GM18861 (cell line): ENCODE measurements around the gene KLHL29.

Experiments
- ATAC-seq: cut with Tn5 transposase; IDR thresholded peaks from one replicate; pipeline ENCODE4 v1.9.1; 2021; ENCODE audit not compliant: unreplicated experiment

Gene KLHL29

DNA sequence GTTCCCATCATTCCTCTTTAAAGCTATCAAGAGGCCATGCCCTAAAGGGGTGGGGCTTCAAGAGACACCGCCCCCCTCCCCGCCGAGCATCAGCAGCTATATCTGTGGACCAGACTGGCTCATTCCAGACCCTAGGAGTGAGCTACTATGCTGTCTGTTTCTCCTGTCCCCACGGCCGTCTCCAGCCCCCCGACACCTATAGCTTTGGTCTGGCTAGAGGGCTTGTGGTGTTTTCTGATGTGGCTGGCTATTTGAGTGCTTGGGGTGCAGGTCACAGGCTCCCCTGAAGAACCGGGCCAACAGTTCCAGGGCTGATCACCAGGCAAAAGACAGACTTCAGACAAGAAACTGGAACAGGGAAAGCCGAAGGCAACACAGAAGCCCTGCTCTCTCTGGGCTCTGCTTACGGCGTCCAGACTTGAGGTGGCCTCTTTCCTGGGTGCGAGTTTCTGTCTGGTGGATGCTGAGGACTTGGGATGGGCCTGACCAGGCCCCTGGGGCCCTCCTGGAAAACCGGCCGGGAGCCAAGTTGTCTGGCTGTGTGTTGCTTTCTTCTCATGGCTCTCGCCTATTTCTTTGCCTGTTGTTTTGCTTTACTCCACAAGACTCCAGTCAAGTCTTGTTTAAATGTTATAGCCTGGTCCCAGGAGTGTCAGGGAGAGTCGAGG lies 83.6 kb downstream of the KLHL29 start:
- no peak for ATAC-seq

DNA sequence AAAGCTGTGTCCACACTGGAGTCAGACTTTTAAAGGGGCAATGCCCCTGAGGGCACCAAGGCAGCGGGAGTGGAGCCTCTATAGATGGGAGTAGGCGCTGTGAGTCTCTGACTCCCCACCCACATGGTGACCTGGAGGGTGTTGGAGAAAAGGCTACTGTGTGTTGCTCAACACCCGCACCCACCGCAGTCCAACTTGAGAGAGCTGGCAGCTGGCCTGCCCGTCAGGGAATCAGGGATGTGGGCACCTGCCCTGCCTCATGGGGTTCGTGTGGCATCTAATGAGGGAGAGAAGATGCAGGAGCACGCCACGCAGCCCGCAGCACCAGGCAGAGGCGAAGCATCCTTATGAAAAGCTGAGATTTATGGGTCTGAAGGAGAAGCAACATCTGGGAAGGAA lies 84.2 kb downstream of the KLHL29 start:
- no peak for ATAC-seq

DNA sequence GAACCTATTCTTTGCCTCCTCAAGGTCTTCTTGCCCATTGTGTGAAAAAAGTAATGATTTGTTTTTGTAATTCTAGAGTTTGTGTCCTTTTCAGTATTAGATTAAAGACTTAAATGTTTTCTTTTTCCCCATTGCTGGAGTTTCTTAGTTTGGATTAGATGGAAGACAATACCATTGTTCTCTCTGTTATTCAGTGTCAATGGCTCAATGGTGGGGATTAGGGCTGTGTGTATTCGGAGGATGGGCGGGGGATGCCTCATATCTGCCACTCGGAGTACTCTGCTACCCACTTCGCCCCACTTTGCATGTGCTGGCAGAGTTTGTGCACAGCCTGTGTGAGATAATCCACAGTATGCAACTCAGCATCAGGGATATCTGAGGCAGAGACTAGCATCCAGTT lies 90.1 kb downstream of the KLHL29 start:
- no peak for ATAC-seq

DNA sequence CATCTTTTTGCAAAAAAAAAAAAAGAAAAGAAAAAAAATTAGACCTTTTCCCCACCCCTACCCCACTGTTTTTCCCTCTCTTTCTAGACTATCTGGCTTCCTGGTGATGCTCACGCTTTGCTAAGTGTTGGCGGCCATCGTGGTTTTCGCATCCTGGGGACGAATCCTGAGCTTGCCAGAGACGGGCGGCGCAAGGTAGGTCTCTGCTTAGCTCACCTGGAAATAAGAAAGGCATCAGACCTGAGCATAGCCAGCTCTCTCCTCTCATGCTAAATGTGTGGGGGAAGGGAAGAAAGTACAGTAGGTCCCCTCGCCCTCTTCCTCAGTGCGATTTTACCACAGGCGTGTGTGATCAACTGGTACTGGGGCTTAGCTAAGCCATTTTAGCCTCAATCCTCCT lies 90.5 kb downstream of the KLHL29 start:
- ATAC-seq, result no peak

DNA sequence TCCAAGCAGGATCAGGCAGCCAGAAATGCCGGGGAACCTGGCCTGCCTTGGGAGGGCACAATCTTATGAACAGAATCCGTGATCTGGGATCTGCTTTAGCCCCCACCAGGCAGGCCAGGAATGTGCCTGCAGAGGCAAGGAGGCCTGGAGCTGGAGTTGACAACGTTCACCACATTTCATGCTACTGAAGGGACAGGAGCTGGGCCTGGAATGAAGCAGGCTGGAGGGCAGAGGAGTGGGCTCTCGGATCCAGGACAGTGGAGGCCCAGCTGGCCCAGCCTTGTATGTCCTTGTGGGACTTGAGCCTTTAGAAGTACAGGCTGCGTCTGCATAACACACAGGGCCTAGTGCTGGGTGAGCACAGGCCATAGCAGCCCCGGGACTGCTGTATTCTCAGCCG lies 91.8 kb downstream of the KLHL29 start:
- ATAC-seq, result no peak

DNA sequence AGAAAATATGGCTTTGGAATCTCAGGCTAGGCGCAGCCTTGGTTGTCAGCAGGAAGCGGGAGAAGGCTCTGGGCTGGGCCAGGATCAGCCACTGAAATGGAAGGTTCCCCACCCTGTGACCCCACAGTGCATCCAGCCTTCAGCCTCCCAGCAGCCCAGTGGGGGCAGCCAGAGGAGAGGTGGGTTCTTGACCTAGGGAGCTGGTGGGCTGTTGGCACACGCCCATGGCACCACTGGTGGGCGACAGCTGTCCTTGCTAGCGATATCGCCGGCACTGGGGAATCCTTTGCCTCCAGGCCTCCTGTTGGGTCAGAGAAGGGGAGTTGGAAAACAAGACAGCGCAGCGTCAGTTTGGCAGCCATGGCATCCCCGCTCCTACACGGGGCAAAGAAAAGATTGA lies 92.4 kb downstream of the KLHL29 start:
- ATAC-seq, result no peak

DNA sequence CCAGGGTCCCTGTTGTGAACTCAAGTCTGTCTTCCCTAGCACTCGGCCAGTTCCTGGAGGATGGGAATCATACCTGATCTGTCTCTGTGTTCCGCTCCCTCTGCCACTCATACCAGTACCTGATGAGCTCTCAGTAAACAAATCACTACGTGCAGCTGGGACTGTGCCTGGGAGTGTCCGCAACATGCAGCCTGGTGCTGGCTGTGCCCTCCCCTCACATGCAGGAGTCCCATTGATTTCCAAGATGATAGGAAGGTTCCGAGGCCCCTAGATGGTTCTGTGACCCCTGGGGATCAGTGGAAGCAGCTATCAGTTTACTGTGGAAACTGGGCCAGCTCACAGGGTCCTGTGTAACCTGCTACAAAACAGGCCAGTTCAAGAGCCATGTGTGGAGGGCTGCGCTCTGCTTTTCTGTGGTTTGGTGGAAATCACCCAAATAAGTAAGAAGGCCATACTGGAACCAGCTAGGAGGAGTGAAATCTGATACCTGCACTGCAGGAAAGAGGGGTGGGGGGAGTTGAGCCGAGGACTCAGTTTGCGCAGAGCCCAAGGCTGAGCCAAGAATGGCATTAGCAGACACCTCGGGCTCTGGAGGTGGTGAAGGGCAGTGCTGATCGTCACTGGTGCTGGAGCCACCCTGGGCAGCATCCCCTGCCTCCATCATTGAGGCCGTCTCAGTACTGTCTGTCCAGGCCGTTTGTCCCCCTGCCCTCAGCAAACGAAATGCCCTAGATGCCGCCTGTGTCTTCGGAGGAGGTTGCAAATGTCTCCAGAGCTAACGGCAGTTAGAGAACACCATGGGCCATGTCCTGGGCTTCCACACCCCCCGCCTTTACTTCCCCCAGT lies 93.3 kb downstream of the KLHL29 start:
- no peak for ATAC-seq

DNA sequence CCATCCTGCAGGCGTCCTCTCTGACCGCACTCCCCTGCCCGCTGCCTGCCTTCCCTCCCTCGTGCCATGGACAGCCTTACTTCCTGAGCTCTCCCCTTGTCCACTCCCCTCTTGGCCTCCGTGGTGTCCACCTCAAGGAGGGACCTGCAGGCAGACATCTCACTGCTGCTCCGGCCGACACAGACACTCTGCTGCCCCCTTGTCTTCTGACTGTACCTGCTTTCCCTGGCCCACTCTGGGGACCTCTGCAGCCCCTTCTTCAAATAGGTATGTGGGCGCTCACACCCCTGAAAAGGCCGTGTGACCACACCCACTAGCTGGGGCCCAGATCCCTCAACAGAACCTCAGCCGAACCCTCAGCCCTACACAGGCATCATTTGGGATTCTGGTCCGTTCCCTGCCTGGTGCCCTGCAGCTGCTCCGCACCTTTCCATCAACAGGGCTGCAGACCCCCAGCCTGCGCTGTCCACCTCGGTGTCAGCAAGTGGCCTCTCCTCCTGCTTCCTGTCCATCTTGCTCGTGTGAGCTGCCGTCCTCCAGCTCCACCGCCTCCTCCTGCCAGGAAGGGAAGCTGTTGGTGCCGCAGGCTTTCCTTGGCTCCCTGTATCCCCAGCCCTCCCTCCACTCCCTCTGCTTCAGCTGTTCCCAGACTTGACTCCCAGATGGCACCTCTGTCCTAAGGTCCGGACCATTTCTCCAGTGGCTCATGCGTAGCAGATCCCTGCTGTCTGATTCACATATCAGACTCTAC lies 94.1 kb downstream of the KLHL29 start:
- ATAC-seq, result no peak

DNA sequence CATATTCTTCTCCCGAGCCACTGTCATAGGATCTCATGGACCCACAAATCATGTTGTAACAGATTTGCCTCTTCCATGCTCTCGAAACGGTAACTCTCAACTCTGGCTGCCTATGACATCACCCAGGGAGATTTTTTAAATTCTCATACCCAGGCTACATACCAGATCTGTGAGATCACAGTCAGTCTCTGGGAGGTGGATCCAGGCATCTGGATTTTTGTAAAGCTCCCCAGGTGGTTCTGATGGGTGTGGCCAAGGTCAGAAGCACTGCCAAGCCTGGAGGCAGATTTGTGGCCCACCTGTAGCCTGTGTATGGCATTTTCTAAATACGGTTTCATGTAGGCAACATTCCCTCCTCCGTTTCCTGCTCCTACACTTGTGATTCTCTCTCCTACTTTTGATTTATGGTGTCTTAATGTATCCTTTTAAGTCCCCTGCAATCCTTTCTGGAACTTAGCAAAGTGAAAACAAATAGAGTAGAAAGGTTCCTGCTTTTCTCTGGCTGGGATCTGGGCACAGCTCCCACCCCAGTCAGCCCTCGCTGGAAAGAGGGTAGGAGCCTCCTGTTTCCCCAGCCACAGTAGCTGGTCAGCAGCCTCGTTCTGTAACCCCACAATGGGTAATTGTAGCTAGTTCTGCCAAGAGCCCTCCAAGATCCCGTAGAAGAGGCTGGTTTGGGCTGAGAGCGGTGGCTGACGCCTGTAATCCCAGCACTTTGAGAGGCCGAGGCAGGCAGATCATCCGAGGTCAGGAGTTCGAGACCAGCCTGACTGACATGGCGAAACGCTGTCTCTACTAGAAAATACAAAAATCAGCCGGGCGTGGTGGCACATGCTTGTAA lies 96.2 kb downstream of the KLHL29 start:
- ATAC-seq, result no peak

DNA sequence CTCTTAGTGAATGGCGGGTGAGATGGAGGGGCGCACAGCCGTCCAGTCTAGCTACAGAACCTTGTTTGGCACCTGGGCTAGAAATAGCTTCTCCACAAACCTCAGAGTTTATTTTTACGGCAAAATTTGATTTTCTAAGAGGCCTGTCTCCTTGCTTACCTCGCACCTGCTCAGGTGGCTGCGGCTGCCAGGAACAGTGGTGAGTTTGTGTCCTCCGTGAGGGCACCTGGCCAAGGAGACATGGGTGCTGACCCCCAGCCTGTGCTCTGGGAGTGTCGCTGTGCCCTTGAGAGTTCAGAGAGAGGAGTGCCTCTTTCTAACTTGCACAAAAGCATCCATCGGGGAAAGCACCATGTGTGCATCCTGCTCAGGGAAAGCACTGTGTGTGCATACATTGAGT lies 97.2 kb downstream of the KLHL29 start:
- no peak for ATAC-seq

DNA sequence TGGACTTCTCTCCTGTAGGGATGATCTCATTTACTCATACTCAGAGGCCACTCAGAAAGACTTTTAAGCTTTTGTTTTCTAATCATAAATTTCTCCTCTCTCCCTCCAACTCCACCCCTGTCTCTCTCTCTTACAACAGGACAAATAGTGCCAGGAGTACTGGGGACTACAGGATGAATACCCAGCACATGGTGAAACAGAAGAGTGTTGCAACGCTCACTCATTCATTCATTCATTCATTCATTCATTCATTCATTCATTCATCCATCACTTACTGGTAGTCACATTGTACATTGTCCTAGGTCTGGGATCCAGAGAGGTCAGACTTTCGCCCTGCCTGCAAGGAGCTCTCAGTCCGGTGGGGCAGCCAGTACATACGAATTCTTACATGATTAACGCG lies 97.6 kb downstream of the KLHL29 start:
- no peak for ATAC-seq

DNA sequence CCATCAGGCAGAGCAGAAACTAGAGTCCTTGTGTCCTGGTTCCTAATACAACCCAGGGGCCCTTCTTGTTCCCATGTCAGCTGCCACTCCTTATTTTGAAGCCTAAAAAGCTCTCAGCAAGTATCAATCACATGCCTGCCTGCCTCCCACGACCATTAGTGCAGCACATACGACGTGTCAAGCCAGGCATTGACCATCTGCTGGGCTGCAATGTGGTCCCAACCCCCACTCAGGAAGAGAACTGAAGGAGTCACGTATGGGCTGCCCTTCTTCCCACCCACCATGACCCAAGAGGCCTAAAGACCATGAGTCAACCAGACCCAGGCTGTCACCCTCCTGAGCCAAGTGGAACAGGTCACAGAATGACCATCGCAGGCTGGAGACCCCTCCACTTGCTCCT lies 98.8 kb downstream of the KLHL29 start:
- ATAC-seq, result no peak

DNA sequence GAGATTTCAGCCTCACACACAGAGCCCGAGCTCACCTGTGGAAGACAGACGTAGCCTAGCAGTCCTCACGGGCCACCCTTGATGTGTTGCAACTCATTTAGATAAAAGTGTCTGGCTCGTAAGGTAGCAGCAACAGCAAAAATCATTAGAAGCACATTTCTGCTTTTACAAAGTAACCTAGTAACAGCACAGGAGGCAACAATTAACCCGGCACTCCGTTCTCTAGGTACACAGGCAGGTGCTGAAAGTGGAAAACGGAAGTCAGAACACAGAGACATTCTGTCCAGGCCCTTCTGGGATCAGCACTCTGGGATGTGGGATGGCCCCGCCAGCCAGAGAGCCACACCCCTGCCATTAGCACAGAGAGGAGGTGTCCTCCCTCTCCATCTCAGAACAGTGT lies 99.3 kb downstream of the KLHL29 start:
- no peak for ATAC-seq

DNA sequence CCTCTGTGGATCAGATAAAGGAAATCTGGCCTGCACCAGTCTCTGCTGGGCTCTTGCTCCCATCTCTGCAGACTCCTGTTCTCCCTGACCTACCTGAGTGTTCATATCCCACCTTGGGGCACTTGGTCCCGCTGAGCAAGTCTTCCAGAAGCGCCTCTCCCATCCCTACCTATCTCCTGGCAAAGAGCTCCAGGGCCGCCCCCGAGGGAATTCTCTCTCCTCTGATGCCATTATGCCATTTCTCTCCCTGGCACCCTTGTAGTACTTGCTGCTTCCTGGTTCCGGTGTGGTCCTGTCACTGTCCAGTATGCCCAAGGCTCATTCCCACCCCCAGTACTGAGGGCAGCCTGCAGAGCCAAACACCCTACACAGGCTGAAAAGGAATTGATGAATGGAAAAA lies 99.8 kb downstream of the KLHL29 start:
- no peak for ATAC-seq

DNA sequence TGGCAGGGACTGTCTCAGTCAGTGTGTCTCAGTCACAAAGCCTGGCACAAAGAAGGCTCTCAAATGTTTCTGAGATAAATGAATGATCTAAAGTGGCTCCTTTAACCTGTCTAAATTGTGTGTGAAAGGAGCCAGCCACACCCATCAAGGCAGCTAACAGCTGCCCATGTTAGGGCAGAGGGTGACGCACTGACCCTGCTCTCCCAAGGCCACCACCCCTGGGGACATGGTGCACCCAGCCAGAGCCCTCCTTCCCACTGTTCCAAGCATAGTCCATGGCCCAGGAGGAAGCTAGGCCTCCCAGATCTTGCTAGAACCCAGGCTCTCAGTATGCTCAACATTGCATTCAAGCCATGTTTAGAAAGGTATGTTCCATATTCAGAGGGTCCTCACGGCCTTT lies 100.3 kb downstream of the KLHL29 start:
- ATAC-seq, result no peak

DNA sequence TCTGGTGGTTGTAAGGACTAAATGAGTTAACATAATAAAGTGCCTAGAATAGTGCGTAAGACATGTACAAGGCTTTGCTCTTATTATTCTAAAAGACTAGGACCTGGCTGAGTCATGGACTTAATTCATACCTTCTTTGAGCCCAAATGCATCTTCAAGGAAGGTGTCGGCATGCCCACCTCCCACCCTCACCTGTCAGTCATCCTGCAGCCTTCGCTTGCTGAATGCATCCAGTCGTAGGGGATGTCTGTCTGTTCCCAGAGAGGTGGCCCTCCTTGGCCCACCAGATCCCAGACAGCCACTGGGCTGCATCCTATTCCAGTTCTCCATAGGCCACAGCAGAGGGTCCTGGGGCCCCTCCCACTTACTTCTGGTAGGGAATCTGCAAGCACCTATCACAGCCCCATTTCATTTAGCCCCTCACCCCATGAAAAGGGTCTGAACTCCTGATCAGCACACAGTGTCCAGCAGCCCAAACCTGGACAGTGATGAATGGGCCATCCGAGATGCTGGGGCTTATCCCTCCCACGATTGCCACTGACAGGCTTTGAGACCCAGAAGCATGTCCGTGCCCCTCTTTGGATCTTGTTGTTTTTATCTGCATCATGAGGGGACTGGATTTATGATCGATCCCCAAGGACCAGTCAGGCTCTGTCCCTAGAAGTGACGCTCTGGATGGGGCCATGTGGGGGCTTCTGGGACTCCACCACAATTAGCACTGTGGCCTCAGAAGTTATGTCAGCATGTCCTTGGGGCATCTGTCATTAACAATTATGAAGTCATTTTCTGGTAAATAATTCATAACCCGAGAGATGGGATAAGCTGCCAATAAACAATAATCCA lies 101.1 kb downstream of the KLHL29 start:
- no peak for ATAC-seq

DNA sequence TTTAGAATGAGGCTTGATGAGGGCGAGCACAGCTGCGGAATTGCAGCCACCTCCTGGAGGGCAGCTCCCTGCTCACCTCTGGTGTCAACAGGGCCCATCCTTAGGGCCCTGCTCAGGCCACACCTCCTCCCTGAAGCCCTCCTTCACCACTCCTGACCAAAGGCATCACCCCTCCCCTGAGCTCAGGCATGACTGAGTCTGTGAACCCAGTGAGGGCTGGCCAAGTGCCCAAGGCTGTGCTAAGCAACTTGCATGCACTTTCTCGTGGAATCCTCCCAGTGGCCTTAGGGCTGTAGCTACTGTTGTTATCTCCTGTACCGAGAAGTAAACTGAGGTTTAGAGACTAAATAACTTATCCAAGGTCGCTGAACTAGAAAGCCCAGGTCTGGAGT lies 101.7 kb downstream of the KLHL29 start:
- no peak for ATAC-seq

DNA sequence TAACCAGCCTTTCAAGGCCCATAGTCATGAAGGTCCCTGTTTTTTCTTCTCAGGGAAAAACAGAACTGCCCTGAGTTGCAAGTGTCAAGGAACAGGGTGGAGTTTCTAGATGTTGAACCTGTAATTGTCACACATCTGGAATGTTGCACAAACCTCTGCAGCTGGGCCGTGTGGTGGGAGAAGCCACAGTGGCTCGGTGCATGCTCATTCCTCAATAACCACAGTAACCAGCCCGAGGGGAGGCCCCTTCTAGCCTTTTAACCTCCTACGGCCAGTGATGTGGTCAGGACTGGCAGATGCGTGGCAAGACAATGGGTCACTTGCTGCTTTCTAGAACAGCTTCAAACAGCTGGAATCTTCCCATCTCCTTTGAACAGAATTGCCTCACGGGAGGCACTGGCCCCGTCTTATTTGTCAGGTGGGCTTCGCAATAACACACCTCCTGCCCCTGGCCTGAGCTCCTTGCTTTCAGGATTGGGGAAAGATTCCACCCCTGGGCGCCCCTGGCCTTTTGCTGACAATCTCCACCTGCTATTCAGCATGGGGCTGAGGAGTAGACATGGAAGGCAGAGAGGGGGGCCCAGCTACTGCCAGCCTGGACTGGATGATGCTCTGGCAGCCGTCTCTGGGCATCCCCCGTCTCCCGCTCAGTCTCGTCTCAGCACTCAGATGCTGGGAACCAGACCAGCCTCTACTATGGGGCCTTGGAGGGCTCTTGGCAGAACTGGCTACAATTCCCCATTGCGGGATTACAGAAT lies 102.9 kb downstream of the KLHL29 start:
- no peak for ATAC-seq

DNA sequence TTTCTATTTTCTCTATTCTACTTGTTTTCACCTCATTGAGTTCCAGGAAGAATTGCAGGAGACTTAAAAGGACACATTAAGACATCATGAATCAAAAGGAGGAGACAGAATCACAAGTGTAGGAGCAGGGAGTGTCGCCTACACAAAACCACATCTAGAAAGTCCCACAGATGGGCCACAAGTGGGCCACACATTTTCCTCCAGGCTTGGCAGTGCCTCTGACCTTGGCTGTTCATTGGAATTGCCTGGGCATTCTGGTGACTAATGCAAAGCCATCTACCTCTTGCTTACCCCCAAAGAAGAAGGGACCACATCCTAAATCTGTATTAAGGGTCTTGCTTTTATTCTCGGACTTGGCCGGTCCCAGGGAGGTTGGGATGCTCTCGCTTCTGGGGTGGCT lies 103.6 kb downstream of the KLHL29 start:
- no peak for ATAC-seq
